Fibroblast of mammary gland (primary cell): ENCODE data around the gene FAU.

Experiments used
- DNase-seq: peaks from one replicate; pipeline ENCODE4 v3.0.0-alpha.2; 2010; ENCODE audit warnings: low read depth
- H3K4me3 ChIP-seq: 2 replicates; pipeline ENCODE4 v1.5.1; 2011; ENCODE audit warnings: low read depth, mild to moderate bottlenecking, low read length, moderate library complexity; ENCODE audit not compliant: control insufficient read depth
- CTCF ChIP-seq: conservative IDR thresholded peaks from 2 replicates; pipeline ENCODE4 v1.5.1; 2011; ENCODE audit warnings: low read depth, low read length, inconsistent platforms; ENCODE audit not compliant: control insufficient read depth, insufficient read depth

The FAU gene

GRCh38 chr11:65102142-65103095 is 19.5 kb downstream of the FAU start:
- H3K4me3 ChIP-seq = no peak overlapping the region
- TF ChIP-seq CTCF = no peak
- DNase-seq = no peak

- peak; percentile 6 for TF ChIP-seq CTCF
- H3K4me3 ChIP-seq = no peak overlapping the region
- DNase-seq = peak; percentile 30
Observed at GRCh38 chr11:65100674-65101350, 21.1 kb downstream of the FAU start.

DNA sequence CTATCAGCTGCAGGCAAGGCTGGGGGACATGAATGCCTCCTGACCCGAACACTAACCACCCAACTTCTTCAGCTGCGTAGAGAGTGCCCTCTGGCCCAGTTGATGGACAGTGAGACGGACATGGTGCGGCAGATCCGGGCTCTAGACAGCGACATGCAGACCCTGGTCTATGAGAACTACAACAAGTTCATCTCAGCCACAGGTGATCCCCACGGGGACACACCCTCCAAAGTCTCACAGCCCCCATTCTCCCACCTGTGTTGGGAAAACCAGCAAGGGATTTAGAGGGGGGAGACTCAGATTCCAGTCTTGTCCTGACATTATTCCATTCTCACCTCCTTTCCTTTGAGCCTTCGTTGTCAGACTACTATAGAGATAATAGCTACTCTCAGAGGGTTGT is 25.0 kb downstream of the FAU start:
- peak overlapping the region; percentile 71 for H3K4me3 ChIP-seq
- no peak for TF ChIP-seq CTCF
- DNase-seq = no peak

GRCh38 chr11:65095974-65096806 is 25.7 kb downstream of the FAU start, which contains the start of gene VPS51:
Gene VPS51 (plus strand): TSS chr11:65096214. CDS start chr11:65096251, 37 bp downstream.
- TF ChIP-seq CTCF = no peak
- H3K4me3 ChIP-seq = peak within 1 kb of the TSS; percentile 71
- DNase-seq = peak; percentile 89

- DNase-seq = no peak
- peak overlapping the region; percentile 71 for H3K4me3 ChIP-seq
- no peak for TF ChIP-seq CTCF
Observed at GRCh38 chr11:65095427-65095826, 26.5 kb downstream of the FAU start.

DNA sequence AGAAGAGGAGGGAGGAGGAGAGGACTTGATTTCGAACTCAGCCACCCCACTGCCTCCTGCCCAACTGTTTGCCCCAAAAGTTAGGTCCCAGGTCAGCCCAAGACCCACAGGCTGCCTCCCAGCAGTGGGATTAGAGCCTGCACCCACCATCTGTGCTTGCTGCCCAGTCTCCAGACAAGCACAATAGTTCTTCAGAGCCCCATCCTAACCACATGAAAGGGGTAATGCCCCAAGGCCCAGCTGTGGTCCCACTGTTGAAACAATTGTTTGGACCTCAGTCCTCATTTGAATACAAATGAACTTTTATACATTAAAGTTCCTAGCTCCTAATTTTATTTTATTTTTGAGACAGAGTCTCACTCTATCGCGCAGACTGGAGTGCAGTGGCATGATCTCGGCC is 31.3 kb downstream of the FAU start:
- no peak for TF ChIP-seq CTCF
- DNase-seq = no peak
- H3K4me3 ChIP-seq = no peak overlapping the region
